GM19468 (cell line): ENCODE measurements around the gene ANKS1A.

Experiments
- ATAC-seq: cut with Tn5 transposase; IDR thresholded peaks from one replicate; pipeline ENCODE4 v1.9.1; 2021; ENCODE audit warnings: mild to moderate bottlenecking, moderate library complexity, moderate number of reproducible peaks; ENCODE audit not compliant: unreplicated experiment; ENCODE audit errors: extremely low read depth

ANKS1A gene

DNA sequence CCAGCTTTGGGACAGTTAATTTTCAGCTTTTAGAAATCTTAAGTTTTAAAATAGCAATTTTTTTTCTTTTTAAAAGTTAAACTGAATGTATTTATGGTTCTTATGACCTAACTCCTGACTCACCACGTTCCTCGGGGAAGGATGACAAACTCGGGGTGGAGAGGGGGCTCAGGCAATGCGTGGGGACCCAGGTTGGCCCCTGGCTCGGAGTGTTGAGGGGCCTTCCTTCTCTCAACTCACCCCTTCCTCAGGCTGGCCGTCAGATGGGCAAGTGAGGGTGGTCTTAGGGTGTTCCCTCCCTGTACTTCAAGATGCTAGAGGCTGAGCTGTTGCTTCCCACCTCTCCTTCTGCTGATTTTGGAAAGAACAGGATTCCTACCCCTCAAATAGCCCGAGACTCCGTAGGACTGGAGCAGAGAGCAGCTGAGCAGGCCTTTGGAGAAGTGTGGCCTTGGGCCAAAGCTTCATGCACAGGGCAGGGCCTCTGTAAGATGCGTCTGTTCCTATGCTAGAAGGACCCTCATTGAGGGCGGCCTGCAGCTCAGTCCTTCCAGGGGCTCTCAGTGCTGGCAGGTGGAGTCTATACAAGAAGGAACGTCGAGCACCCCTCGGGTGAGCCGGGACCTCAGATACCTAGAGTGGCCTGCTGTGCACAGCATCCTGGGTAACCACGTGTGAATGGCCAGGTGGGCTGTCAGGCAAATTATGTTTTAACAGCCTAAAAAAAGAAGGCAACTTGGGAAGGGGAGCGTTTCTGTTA is 172.8 kb downstream of the ANKS1A start:
- ATAC-seq = no peak

DNA sequence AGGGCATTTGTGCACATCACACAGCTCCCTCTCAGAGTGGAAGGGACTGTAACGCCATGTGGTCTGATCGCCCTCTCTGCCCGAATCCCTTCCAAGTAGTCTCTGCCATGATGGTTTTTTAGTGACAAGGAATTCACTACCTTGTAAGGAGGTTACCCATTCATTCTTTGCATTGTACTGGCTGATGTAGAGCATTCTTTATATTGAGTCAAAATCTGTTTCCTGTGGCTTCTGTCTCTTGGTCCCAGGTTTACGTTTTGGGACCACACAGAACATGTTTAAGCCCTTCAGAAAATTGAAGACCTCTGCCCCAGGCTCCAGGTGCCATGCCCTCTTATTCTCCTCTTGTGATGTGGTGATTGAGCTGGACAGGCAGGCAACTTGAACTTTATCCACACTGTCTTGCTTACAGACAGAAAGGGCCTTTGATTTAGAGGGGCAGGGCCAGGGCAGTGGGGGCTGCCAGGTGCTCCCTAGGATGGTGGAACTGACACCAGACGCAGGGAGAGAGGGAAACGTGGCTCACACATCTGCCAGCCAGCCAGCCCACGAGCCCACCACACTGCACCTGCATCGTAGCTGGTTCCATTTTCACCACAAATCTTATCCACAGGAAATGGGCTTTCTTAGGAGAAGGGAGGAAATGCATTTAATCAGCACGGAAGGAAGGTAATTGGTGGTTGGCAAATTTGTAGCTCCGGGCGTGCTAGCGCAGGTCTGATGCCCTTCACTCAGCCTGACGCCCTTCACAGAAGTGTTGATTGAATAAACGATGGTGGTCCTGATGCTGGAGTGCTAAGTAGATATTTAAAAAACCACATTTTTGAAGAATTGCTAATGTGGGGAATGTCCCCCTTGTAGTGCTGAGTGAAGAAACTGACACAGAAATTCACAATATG is 173.9 kb downstream of the ANKS1A start:
- no peak for ATAC-seq

DNA sequence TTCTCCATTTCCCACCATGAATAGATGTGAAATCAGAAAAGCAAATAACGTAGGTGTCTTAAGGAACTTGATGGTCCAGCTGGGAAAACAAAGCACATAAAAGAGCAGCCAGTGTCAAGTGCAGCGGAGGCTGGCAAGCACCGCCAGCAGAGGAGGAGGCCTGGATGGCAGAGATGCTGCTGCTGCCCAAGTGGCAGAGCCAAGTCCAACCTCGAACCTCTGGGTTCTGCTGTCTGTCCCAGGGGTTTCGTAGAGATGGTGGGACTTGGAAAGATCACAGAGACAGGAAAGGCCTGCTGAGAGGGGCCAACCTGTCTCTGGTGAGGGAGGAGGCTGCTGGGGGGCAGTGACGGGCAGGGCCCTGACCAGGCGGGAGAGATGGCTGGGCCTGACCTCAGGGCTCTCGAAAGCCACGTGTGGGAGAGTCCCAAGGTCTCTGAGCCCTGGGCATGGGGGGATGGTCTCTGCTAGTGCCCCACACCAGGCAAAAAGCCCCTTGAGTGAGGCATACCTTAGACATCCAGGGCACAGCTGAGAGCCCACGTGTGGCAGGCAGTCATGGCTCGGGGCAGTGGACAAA is 174.7 kb downstream of the ANKS1A start:
- no peak for ATAC-seq

DNA sequence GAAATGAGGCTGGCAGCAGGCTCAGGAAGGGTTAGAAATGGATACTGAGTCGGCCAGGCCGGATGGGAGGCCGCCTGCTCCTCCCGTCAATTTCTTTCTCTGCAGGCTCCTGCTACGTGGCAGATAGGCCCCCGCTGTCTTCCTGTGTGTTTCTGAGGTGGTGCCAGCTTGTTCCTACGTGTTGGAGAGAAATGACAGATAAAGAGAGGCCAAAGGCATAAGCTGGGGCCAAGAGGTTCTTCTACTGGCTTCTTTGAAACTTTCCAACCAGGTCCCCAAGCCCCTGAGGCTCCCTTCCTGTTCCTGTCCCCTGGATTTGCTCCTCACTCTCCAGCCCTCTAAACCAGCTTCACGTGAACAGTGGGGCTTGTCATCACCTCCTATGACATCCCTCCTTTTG is 175.2 kb downstream of the ANKS1A start:
- no peak for ATAC-seq

GRCh38 chr6:35064757-35065440 is 175.8 kb downstream of the ANKS1A start:
- no peak for ATAC-seq

DNA sequence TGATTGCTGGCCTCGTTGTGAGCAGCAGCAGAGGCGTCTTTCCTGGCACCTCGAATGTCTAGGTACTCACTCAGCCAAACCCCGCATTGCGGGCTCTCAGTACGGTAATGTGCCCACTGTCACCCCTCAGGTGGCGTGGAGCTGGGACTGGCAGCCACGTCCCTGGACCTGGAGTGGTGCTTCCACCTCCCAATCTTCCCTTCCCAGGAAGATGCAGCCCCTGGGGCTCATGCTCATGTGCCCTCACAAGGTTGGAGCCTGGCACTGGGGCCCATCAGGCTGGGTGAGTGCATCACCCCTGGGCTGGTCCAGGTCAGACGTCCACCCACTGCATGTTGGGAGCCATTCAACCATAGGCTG is 176.4 kb downstream of the ANKS1A start:
- no peak for ATAC-seq

GRCh38 chr6:35065870-35066269 is 176.8 kb downstream of the ANKS1A start:
- ATAC-seq = no peak

DNA sequence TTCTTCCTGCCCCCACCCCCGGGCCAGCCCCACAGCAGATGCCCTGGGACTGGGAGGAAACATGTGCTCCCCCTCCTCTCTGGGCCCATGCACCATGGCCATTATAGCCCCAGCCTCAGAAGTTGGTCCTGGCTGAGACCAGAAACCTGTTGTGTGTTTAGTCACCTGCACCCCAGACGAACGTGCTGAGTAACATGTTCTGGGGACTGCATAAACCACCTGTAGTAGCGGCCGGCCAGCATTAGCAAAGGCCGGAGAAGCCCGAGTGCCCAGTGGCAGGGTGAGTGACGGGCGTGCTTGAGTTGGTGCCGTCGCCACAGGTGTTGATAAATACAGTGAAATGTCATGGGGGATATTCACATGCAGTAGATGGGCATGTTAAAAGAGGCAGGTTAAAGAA is 178.2 kb downstream of the ANKS1A start:
- no peak for ATAC-seq

GRCh38 chr6:35068206-35068605 is 179.2 kb downstream of the ANKS1A start:
- ATAC-seq = no peak

DNA sequence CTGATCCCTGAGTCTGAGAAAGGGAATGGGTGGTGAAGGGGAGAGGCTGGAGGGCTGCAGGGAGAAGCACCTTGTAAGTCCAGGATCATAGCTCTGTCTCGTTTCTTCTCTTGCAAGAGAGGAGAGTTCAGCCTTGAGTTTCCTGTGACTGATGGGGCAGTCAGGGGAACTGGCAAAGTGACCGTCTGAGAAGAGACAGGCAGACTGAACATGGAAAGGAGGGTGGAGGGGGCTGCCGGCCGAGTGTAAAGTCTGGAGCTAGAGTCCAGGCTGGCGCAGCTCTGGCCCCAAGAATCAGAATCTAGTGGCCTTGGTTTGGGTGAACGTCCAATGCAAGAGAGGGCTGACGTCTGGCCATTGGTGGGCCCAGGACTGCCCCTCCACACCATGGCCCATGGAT is 179.6 kb downstream of the ANKS1A start:
- ATAC-seq = no peak

DNA sequence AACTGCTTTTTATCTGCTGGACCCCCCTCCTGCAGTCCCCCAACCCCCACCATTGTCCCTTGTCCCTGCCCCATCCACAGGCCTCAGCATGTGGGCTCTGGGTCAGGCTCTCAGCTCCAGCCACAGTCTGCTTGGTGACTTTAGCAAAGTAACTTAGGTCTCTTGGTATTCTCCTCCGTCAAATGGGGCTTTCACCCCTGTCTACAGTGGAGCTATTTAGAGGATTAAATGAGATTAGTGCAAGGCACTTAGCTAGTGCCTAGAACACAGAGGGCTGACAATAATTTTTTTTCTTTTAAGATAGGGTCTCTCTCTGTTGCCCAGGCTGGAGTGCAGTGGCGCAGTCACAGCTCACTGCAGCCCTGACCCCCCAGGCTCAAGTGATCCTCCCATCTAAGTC is 180.2 kb downstream of the ANKS1A start:
- ATAC-seq = no peak

DNA sequence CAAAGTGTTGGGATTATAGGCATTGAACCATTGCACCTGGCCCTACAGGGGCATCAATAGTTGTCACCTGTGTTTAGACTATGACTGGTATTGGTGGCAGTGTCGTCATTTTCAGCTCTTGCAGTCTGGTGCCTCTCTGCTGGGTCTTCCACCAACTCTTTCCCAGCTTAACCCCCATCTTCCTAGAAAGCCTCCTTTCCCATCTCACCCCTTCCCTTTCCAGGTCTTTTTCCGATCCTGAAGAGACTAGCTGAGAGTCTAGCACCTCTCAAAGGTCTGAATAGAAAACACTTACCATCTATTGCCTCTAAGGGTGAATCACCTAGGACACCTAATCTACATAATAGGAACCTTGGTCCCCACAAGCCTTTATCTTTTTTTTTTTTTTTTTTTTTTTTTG is 181.1 kb downstream of the ANKS1A start:
- ATAC-seq = no peak

- no peak for ATAC-seq
Measured at GRCh38 chr6:35071347-35071994, 182.4 kb downstream of the ANKS1A start.

GRCh38 chr6:35072051-35072697 is 183.1 kb downstream of the ANKS1A start:
- no peak for ATAC-seq

DNA sequence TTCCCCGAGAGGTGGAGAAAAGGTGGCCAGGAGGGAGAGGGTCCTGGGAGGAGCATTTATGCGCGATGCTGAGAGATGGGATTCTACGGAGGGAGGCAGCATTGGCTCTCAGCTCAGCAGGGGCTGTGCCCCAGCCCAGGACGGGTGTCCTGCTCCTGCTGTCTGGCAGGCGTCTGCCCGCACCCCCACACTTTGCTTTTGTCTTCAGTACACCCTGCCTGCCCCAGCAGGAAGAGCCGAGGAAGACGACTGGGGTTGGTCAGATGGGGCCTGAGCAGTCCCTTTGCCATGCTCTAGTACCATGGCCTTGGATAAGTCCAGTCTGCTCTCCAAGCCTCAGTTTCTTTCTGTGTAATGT is 183.6 kb downstream of the ANKS1A start:
- ATAC-seq = no peak

DNA sequence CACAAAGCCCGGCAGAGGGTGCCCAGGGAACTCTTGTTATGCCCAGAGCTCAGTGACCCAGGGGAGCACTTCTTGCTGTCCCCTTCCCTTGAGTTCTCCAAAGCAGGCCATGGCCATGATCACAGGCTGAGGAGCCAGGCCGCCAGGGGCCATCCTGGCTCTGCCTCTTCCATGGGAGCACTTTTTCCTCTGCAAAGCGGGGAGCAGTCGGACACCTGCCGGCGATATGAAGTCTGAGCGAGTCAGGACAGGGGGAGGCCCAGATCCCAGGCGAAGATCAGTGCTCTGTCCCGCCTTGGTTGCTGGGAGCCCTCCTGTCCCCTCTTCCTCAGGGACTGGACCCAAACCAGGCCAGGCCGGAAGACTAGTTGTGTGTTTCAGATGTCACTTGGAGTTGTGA is 184.2 kb downstream of the ANKS1A start:
- ATAC-seq = no peak

GRCh38 chr6:35073766-35074471 is 184.9 kb downstream of the ANKS1A start:
- no peak for ATAC-seq

GRCh38 chr6:35076997-35077712 is 188.1 kb downstream of the ANKS1A start:
- ATAC-seq = no peak

DNA sequence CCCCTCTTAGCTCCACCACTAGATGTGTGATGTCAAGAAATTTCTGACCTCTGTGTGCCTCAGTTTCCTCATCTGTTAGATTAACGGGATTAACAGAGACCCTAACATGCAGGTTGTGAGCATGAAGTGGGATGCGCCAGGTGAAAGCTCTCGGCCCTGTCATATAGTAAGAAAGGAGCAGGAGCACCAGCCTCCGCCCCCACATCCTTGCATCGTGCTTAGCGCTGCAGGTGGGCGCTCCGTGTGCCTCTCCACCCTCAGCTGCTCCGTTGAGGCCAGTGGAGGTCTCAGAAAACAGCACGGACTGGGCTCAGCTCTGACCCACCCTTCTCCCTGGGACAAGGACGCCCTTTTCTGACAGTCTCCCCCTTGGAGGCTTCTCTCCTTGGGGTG is 188.7 kb downstream of the ANKS1A start:
- no peak for ATAC-seq
